Right lobe of liver (tissue), 4 donors: ENCODE results near the gene CNTNAP5.

Source experiments
- CTCF ChIP-seq, 4 donors: fragments of 200-600 bp in 3 of 4; fragments of 450-650 bp in 1 of 4; IDR thresholded peaks; one replicate each; pipeline versions ENCODE4 v1.5.1 to v1.8.0; 2016 to 2022; ENCODE audit warnings: antibody characterized with exemption in 4 of 4, mild to moderate bottlenecking in 2 of 4
- POLR2A ChIP-seq: fragments of 450-650 bp; IDR thresholded peaks from one replicate; pipeline ENCODE4 v1.6.1; 2017; ENCODE audit warnings: antibody characterized with exemption, mild to moderate bottlenecking
- donor health status: DM: no; HTN: no; CAD: no.
- donor health status: DM: no; HTN: no; CAD: no.
- donor health status: DM: no; HTN: yes; CAD: no.

- TF ChIP-seq POLR2A (no peak), CTCF (IDR thresholded peaks at IDR 0.05) (peak in 3 of 4 donors; percentile 28 to 49 (median 34))
Measured at GRCh38 chr2:124325667-124326440, 300.8 kb downstream of the CNTNAP5 start.
